HG02943 (cell line): Measurements from ENCODE around the gene SPG7.

Source experiments
- ATAC-seq: cut with Tn5 transposase; IDR thresholded peaks from one replicate; pipeline ENCODE4 v1.9.1; 2021; ENCODE audit warnings: mild to moderate bottlenecking, low read depth, moderate library complexity; ENCODE audit not compliant: unreplicated experiment

Gene SPG7

DNA sequence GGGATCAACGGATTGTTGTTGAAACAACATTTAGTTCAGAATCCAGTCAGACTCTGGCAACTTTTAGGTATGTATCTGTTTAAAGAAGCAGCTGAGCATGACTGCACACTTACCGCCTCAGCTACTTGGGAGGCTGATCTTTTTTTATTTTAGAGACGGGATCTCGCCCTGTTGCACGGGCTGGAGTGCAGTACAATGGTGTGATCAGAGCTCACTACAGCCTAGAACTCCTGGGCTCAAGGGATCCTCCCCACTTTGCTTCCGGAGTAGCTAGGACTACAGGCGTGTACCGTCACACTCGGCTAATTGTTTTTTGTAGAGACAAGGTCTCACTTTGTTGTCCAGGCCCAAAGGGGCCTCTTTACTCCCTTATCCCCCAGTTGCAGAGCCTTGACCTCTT is 2.3 kb downstream of the SPG7 start:
- no peak for ATAC-seq

- ATAC-seq = no peak
These were observed 3.2 kb downstream of the SPG7 start for GRCh38 chr16:89511374-89511773.

- no peak for ATAC-seq
These were observed 4.2 kb downstream of the SPG7 start for GRCh38 chr16:89512453-89512852.

DNA sequence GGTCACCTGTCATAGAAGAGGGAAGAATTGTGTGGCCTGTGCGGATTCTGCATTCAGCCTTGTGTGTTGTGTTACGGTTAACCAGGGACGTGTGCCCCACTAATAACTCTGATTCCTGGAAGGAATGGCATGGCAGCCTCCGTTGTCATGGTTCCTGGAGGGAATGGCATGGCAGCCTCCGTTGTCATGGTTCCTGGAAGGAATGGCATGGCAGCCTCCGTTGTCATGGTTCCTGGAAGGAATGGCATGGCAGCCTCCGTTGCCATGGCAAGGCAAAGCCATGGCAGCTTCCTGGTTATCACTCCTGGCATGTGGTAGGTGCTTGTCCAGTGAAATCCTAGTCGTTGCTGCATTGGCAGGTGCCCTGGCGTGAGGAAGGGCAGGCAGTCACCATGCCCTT is 8.9 kb downstream of the SPG7 start:
- ATAC-seq = no peak

- ATAC-seq = no peak
These were observed 11.7 kb downstream of the SPG7 start for GRCh38 chr16:89519881-89520280.

- ATAC-seq = no peak
These were observed 14.1 kb downstream of the SPG7 start for GRCh38 chr16:89522287-89522686.

DNA sequence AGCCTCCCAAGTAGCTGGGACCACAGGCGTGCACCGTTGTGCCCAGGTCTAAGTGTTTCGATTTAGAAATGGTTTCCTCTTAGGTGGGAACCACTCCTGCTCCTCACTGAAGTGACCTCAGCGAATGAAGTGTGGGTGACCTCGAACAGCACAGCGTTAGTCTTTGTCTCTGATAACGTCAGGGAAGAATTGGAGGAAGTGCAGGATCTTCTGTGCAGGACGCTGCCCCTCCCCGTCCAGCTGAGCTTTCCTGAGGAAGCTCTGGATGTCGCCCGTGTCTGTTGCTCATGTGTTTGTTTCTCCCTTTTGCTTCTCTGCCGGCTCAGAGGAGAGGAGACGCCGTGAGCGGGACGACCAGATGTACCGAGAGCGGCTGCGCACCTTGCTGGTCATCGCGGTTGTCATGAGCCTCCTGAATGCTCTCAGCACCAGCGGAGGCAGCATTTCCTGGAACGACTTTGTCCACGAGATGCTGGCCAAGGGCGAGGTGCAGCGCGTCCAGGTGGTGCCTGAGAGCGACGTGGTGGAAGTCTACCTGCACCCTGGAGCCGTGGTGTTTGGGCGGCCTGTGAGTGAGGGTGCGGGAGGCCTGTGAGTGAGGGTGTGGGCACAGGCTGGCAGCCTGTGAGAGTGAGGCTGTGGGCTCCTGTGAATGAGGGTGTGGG is 15.6 kb downstream of the SPG7 start:
- no peak for ATAC-seq

DNA sequence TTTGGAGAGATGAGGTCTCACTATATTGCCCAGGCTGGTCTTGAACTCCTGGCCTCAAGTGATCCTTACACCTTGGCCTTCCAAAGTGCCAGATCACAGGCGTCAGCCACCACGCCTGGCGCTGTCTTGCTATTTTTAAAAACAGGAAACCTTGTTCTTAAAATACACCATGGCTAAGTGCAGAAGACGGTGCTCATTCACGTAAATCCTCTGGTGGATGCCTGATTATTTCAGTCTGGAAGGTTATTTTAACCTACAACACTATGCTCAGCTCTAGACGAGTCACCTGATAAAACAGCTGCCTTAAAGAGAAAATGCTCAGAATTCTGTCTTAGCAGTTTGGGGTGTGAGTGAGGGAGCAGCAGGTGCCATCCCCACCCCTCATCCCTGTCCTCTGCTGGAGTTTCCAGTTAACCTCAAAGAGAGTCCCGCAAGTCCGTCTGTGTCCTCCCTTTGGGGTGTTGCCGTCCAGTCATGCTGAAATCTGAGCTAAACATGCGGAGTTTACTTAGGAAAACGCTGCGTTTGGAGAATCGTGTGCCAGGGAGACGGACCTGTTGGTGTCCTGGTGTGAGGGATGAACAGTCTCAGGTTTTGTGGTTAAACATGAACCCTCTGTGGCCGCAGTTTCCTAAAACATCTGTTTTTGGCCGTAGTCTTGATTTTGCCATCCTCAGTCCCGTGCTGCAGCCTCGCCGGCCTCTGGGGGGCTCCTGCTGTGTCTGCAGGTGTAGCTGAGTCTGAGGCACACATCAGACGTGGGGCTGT is 17.1 kb downstream of the SPG7 start:
- ATAC-seq = no peak

- no peak for ATAC-seq
These were observed 20.9 kb downstream of the SPG7 start for GRCh38 chr16:89529097-89529496.

- no peak for ATAC-seq
These were observed 22.5 kb downstream of the SPG7 start for GRCh38 chr16:89530401-89531381.

DNA sequence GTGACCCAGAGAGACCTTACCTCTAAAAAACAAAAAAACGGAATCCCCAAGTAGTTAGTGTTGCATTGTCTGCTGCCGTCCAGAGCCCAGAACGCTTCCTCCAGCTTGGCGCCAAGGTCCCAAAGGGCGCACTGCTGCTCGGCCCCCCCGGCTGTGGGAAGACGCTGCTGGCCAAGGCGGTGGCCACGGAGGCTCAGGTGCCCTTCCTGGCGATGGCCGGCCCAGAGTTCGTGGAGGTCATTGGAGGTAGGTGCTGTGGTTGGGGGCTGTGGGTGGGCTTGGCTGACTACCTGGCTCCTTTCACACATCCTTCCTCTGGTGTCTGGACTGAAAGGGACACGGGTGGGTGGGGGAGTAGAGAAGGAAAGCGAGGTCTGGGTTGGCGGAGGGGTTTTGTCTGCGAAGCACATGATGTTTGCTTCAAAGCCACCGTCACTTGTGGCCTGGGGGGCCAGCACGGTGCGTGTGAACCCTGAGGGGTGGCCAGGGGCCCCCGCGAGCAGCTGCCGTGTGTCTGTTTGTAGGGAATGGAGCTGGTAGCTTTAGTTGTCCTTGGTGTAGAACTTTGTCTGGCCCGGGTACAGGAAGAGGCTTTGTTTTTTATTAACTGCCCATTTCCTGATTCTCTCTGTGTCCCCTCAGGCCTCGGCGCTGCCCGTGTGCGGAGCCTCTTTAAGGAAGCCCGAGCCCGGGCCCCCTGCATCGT is 23.8 kb downstream of the SPG7 start:
- no peak for ATAC-seq

DNA sequence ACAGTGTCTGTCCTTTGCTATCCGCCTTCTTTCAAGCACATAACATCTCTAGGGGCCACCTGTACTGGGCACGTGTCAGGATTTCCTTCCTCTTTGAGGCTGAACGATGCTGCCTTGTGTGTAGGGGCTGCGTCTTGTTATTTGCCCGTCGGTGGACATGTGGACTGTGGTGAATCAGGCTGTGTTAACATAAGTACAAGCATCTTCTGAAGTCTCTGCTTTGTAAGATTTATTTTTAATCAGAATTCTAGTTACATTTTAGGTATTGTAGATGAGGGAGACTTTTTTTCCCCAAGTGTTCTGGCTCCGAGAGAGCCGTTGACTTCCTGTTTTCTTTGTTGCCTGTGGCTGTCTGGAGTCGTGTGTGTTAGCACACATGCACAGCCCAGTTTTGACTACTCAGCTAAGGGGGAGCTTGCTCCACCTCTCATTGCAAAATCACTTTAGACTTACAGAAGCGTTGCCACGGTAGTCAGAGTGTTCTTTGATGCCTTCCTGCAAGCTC is 26.1 kb downstream of the SPG7 start:
- ATAC-seq = no peak

DNA sequence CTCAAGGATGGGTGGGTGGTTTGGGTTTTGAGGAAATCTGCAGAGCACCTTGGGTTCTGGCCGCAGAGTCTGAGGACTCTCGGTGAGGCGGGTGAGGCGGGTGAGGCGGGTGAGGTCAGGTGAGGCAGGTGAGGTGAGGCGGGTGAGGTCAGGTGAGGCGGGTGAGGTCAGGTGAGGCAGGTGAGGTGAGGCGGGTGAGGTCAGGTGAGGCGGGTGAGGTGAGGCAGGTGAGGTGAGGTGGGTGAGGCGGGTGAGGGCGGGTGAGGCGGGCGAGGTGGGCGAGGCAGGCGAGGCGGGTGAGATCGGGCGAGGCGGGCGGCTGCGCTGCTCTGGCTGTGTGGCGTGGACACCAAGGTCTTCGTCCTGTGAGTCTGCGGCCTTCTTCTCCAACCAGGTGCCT is 28.2 kb downstream of the SPG7 start:
- ATAC-seq = no peak

- no peak for ATAC-seq
These were observed 28.8 kb downstream of the SPG7 start for GRCh38 chr16:89536886-89537548.

DNA sequence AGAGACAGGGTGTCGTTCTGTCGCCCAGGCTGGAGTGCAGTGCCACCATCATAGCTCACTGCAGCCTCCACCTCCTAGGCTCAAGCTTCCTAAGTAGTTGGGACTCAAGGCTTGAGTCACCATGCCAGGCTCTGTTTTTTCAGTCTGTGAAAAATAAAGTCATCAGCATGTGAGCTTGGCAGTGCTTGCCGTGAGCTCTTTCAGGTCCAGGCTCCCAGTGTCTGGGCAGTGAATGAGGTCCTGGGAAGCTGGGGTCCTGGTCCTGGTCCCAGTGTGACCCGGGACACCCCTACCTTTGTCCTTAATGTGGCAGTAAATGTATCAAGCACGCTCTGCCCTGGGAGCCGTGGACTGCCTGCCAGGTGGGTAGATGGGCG is 29.3 kb downstream of the SPG7 start:
- no peak for ATAC-seq

GRCh38 chr16:89538286-89538685 is 30.1 kb downstream of the SPG7 start:
- no peak for ATAC-seq

DNA sequence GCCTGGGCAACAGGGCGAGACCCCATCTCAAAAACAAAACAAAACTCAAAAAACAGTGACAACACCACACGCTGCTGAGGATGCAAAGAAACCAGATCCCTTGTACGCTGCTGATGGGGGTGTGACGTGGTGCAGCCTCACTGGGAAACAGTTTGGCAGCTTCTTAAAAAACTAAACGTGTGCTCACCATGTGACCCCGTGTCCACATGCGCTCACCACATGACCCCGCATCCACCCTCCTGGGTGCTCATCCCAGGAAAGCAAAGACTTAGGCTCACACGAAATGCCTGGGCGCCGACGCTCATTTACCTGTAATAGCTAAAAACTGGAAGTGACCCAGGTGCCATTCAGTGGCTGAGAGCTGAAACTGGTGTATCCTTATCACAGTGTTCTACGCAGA is 32.4 kb downstream of the SPG7 start:
- no peak for ATAC-seq

- no peak for ATAC-seq
These were observed 33.6 kb downstream of the SPG7 start for GRCh38 chr16:89541792-89542191.

DNA sequence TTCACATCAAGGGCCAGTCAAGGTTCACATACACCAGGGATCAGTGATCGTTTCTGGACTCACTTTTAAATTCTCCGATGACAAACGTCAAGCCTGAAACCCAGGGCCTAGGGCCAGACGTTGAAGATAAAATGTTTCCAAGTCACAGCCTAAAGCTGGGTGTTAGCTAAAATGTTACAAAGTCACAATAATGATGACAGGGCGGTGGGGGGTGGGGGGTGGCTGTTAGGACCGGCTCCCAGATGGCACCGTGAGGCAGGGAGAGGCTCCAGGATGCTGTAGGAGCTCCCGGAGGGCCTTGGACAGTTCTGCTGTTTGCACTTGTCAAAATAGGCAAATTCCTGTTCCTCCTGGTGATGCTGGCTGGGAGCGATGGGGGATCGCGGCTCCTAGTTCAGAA is 35.9 kb downstream of the SPG7 start:
- no peak for ATAC-seq

- ATAC-seq = no peak
These were observed 36.5 kb downstream of the SPG7 start for GRCh38 chr16:89544713-89545043.
